Activated naive CD4-positive, alpha-beta T cell treated with anti-CD3 and anti-CD28 coated beads, Interleukin-2, amount 50 U/mL, for 24 hours (primary cell): ENCODE data around the gene LOXL1.

Experiments used
- H3K27ac Mint-ChIP-seq: one replicate; pipeline ENCODE4 v1.8.0; 2021; ENCODE audit warnings: mild to moderate bottlenecking, mixed read lengths
- H3K27me3 Mint-ChIP-seq: one replicate; pipeline ENCODE4 v1.8.0; 2021; ENCODE audit warnings: mixed read lengths
- H3K36me3 Mint-ChIP-seq: one replicate; pipeline ENCODE4 v1.8.0; 2021; ENCODE audit warnings: mixed read lengths
- H3K4me1 Mint-ChIP-seq: one replicate; pipeline ENCODE4 v1.8.0; 2021; ENCODE audit warnings: mixed read lengths
- H3K4me3 Mint-ChIP-seq: one replicate; pipeline ENCODE4 v1.8.0; 2021; ENCODE audit warnings: mild to moderate bottlenecking, mixed read lengths
- H3K9me3 Mint-ChIP-seq: one replicate; pipeline ENCODE4 v1.8.0; 2021; ENCODE audit warnings: mixed read lengths

LOXL1 gene

DNA sequence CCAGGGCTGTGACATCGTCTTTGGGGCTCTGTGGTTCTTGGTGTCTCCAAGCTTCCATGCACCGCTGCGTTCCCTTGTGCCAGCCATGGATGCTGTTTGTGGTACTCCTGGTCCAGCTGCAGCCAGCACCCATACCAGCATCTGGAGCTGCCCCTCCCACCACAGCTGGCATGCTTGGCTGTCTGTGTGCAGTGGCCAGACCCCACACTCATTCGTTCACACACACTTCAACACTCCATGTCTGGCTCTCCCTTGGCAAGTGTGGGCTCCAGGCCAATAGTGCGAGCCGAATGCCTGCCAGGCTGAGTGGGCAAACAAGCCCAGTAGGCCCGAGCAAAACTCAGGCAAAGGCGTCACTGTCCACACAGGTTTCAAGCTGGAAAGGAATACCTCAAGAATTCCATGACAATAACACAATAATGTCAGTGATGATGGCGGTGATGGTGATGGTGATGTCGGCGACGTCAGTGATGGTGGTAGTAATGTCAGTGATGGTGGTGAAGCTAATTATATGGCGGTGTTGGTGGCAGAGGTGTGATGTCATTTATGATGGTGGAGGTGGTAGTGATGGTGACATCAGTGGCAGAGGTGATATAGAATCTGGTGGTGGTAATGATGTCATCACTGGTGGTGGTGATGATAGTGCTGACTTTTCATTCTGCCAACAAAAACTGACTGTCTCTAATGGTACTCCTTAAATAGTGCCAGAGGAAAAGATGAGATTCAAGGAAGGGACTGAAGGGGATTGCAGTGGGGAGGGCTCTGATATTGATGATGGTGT lies 33.6 kb upstream of the LOXL1 start:
- Mint-ChIP-seq H3K36me3 (no peaks in the 10 kb centered on the region), H3K4me3 (no peak overlapping the region), H3K27ac (no peak overlapping the region), H3K9me3 (no peaks in the 10 kb centered on the region), H3K27me3 (peaks cover 2% of the 10 kb centered on the region), H3K4me1 (no peaks in the 10 kb centered on the region)

- no peak overlapping the region for H3K27ac Mint-ChIP-seq
- peaks cover 2% of the 10 kb centered on the region for H3K27me3 Mint-ChIP-seq
- H3K9me3 Mint-ChIP-seq: no peaks in the 10 kb centered on the region
- H3K4me1 Mint-ChIP-seq: no peaks in the 10 kb centered on the region
- H3K36me3 Mint-ChIP-seq: no peaks in the 10 kb centered on the region
- no peak overlapping the region for H3K4me3 Mint-ChIP-seq
Observed at GRCh38 chr15:73894133-73894814, 32.0 kb upstream of the LOXL1 start.

- Mint-ChIP-seq H3K36me3 (no peaks in the 10 kb centered on the region), H3K27ac (no peak overlapping the region), H3K27me3 (no peaks in the 10 kb centered on the region), H3K9me3 (no peaks in the 10 kb centered on the region), H3K4me3 (no peak overlapping the region), H3K4me1 (no peaks in the 10 kb centered on the region)
Observed at GRCh38 chr15:73897441-73898261, 28.6 kb upstream of the LOXL1 start.

GRCh38 chr15:73899197-73900094 lies 26.8 kb upstream of the LOXL1 start:
- Mint-ChIP-seq H3K4me3 (no peak overlapping the region), H3K36me3 (no peaks in the 10 kb centered on the region), H3K4me1 (no peaks in the 10 kb centered on the region), H3K27ac (no peak overlapping the region), H3K9me3 (no peaks in the 10 kb centered on the region), H3K27me3 (no peaks in the 10 kb centered on the region)

DNA sequence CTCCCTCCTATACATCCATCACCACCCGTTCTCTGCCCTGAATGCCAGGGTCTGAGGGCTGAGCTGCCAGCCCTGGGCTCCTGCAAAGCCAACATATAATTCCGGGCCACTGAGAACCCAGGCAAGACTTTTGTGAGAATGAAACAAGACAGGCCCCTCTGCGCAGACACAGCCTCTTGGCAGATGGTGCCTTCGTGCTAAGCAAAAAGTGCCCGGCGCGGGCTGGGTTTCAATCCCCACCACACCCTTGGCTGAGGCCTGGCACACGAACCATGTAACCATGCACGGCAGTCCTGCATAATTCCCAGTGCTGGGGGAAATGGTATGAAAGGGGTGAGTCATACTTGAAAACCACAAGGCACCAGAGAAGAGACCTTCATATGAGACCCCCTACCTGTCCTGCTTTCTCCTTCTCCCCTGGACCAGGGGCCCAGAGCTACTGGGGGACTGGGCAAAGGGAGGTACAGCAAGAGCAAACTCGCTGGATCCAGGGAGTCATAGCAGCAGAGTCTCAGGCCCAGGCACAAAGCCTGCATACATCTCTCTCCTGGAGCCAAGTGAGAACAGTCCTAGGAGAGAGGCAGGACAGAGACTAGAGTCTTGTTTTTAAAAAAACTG lies 26.1 kb upstream of the LOXL1 start:
- no peaks in the 10 kb centered on the region for H3K9me3 Mint-ChIP-seq
- no peaks in the 10 kb centered on the region for H3K27me3 Mint-ChIP-seq
- H3K27ac Mint-ChIP-seq: no peak overlapping the region
- no peak overlapping the region for H3K4me3 Mint-ChIP-seq
- H3K4me1 Mint-ChIP-seq: no peaks in the 10 kb centered on the region
- no peaks in the 10 kb centered on the region for H3K36me3 Mint-ChIP-seq

DNA sequence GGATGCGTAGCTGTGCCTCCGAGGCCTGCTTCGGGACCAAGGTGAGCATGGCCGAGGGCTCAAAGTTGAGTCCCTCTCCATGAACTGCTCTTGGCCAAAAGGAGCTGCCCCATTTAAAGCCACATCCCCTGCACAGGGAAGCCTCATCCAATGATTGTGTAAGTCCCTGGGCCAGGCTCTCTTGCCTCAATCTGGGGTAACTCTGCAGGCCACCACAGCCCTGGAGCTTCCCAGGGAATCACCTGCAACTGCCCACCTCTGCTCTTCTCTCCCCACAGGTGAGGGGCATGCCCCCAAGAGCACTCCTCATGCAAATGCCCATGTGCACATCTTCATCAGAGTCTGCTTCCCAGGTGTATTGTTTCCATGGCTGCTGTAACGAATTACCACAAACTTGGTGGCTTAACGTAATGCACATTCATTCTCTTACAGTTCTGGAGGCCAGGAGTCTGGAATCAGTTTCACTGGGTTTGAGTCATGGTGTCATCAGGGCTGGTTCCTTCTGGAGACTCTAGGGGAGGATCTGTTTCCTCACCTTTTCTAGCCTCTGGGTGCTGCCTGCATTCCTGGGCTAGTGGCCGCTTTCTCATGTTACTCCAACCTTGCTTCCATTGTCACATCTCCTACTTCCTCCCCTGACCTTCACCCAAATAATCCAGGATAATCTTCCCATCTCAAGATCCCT lies 25.0 kb upstream of the LOXL1 start:
- Mint-ChIP-seq H3K4me3 (no peak overlapping the region), H3K27ac (no peak overlapping the region), H3K4me1 (no peaks in the 10 kb centered on the region), H3K9me3 (no peaks in the 10 kb centered on the region), H3K36me3 (no peaks in the 10 kb centered on the region), H3K27me3 (no peaks in the 10 kb centered on the region)

DNA sequence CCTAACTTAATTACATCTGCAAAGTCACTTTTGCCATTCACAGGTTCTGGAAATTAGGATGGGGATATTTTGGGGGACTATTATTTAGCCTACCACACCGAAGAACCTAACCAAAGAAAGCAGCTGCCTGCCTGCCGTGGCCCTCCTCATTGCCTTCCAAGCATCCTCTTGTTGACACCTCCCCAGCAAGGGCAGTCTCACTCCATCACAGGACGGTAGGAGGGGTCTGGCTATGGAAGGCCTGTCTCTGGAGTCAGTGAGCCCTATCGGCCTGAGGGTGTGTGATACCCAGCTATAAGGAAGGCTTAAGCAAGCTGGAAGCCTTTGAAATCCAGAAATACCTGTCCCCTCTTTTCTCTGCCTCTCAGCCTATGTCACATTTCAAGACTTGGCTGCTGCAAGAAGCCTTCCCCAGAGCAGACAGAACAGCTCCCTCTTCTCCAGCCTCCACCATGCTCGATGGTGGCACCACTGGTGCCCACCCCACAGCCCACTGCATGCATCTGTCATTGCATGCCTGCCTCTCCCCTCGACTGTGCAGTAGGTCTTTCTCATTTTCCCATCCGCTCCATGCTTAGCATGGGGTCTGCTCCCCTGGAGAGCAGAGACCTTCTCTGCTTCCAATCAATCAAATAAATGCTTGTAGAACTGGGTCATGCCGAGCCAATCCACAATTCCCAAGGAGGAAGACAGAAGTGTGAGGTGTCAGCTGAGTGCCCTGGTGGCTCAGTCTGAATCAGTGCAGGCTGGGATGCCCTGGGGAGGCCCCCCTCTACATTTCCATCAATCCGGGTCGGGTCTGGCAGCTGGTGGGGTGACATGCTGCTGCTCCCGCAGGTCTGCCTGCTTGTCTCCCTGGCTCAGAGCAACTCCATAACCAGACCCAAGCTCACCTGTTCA lies 23.9 kb upstream of the LOXL1 start:
- Mint-ChIP-seq H3K4me3 (no peak overlapping the region), H3K4me1 (no peaks in the 10 kb centered on the region), H3K27me3 (no peaks in the 10 kb centered on the region), H3K9me3 (no peaks in the 10 kb centered on the region), H3K27ac (no peak overlapping the region), H3K36me3 (no peaks in the 10 kb centered on the region)

GRCh38 chr15:73904026-73904815 lies 22.0 kb upstream of the LOXL1 start:
- no peaks in the 10 kb centered on the region for H3K9me3 Mint-ChIP-seq
- no peak overlapping the region for H3K27ac Mint-ChIP-seq
- no peaks in the 10 kb centered on the region for H3K36me3 Mint-ChIP-seq
- H3K4me1 Mint-ChIP-seq: no peaks in the 10 kb centered on the region
- H3K27me3 Mint-ChIP-seq: no peaks in the 10 kb centered on the region
- H3K4me3 Mint-ChIP-seq: no peak overlapping the region

GRCh38 chr15:73905225-73905827 lies 20.9 kb upstream of the LOXL1 start:
- no peaks in the 10 kb centered on the region for H3K27me3 Mint-ChIP-seq
- H3K4me1 Mint-ChIP-seq: no peaks in the 10 kb centered on the region
- no peak overlapping the region for H3K4me3 Mint-ChIP-seq
- H3K36me3 Mint-ChIP-seq: no peaks in the 10 kb centered on the region
- no peaks in the 10 kb centered on the region for H3K9me3 Mint-ChIP-seq
- H3K27ac Mint-ChIP-seq: no peak overlapping the region

GRCh38 chr15:73906346-73907034 lies 19.8 kb upstream of the LOXL1 start:
- no peaks in the 10 kb centered on the region for H3K4me1 Mint-ChIP-seq
- H3K4me3 Mint-ChIP-seq: no peak overlapping the region
- no peaks in the 10 kb centered on the region for H3K36me3 Mint-ChIP-seq
- H3K9me3 Mint-ChIP-seq: no peaks in the 10 kb centered on the region
- H3K27me3 Mint-ChIP-seq: no peaks in the 10 kb centered on the region
- H3K27ac Mint-ChIP-seq: no peak overlapping the region

GRCh38 chr15:73907035-73907408 lies 19.2 kb upstream of the LOXL1 start:
- H3K27me3 Mint-ChIP-seq: no peaks in the 10 kb centered on the region
- H3K36me3 Mint-ChIP-seq: no peaks in the 10 kb centered on the region
- H3K9me3 Mint-ChIP-seq: no peaks in the 10 kb centered on the region
- no peak overlapping the region for H3K4me3 Mint-ChIP-seq
- no peaks in the 10 kb centered on the region for H3K4me1 Mint-ChIP-seq
- no peak overlapping the region for H3K27ac Mint-ChIP-seq

DNA sequence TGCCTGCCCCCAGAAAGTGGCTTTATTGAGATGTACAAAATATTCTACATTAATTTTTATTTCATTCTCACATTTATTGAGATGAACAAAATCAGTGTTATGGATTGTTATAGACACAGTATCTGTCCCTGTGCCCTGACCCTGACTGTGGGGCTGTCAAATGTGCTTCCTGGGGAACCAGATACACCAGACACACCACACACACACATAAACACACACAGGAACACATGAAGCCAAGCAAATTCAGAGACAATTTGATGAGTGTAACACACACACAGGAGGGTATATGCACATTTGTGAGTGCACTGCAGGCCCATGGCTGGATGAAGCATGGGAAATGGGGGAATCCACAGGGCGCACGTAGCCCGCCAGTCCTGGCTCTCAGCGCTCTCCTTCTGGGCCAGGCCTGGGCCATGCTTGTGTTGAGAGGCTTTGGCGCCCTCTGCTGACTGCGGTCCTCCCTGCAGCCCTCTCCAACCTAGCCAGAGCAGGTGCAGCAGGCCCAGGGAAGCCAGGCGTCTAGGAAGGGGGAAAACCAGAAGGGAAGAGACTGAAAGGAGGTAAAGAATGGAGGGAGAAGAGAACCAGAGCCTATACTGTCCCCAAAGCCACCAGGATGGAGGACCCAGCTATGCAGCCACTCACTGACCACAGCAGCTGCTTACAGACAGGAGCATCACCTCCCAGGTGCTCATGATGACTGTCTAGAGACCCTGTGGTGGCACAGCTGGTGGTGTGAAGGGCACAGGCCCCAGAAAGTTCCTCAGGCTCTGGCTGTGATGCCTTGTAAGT lies 18.0 kb upstream of the LOXL1 start:
- Mint-ChIP-seq H3K9me3 (no peaks in the 10 kb centered on the region), H3K4me3 (no peak overlapping the region), H3K36me3 (no peaks in the 10 kb centered on the region), H3K27ac (no peak overlapping the region), H3K27me3 (no peaks in the 10 kb centered on the region), H3K4me1 (no peaks in the 10 kb centered on the region)
